HG02973 (cell line): ENCODE results near the gene C20orf173.
A peak's percentile ranks its signal among the peaks of the same experiment; 100 is the strongest.

Experiments used
- ATAC-seq: cut with Tn5 transposase; IDR thresholded peaks from one replicate; pipeline ENCODE4 v1.9.1; 2021; ENCODE audit warnings: moderate library complexity; ENCODE audit not compliant: unreplicated experiment

C20orf173 gene

GRCh38 chr20:35508493-35509218 is 20.8 kb downstream of the C20orf173 start:
- no peak for ATAC-seq

- ATAC-seq: no peak
These were observed 22.4 kb downstream of the C20orf173 start for GRCh38 chr20:35506872-35507638.

- no peak for ATAC-seq
These were observed 23.3 kb downstream of the C20orf173 start for GRCh38 chr20:35506179-35506578.

- ATAC-seq: no peak
These were observed 24.7 kb downstream of the C20orf173 start for GRCh38 chr20:35504751-35505150.

- no peak for ATAC-seq
These were observed 25.5 kb downstream of the C20orf173 start for GRCh38 chr20:35503841-35504561.

- no peak for ATAC-seq
These were observed 26.2 kb downstream of the C20orf173 start for GRCh38 chr20:35503281-35503680.

- peak; percentile 71 for ATAC-seq
These were observed 27.1 kb downstream of the C20orf173 start for GRCh38 chr20:35502352-35502751.

GRCh38 chr20:35499271-35499670 is 30.2 kb downstream of the C20orf173 start:
- no peak for ATAC-seq

GRCh38 chr20:35497780-35498189 is 31.7 kb downstream of the C20orf173 start:
- ATAC-seq: no peak

GRCh38 chr20:35497320-35497719 is 32.1 kb downstream of the C20orf173 start:
- no peak for ATAC-seq

- ATAC-seq: no peak
These were observed 33.0 kb downstream of the C20orf173 start for GRCh38 chr20:35496481-35496880.

- ATAC-seq: no peak
These were observed 37.1 kb downstream of the C20orf173 start for GRCh38 chr20:35492352-35492751.

- ATAC-seq: no peak
These were observed 37.6 kb downstream of the C20orf173 start for GRCh38 chr20:35491823-35492222.

- ATAC-seq: peak; percentile 86
These were observed 38.7 kb downstream of the C20orf173 start for GRCh38 chr20:35490736-35491181.

- no peak for ATAC-seq
These were observed 39.7 kb downstream of the C20orf173 start for GRCh38 chr20:35489717-35490116.

- no peak for ATAC-seq
These were observed 42.0 kb downstream of the C20orf173 start for GRCh38 chr20:35487479-35487878.

- ATAC-seq: no peak
These were observed 49.7 kb downstream of the C20orf173 start for GRCh38 chr20:35479798-35480197.

GRCh38 chr20:35478804-35479472 is 50.5 kb downstream of the C20orf173 start:
- ATAC-seq: no peak
